ENCODE results near the gene SUCNR1. TPM values are rescaled to one million over a fixed set of nuclear protein-coding genes. Genes with fewer than 3 reads are reported as not detected.
"Not testable (repeated sequence)": the region's sequence is repeated elsewhere in the genome, so short reads cannot be mapped to it uniquely, and the experiment has no call there.

Gene SUCNR1
- total RNA-seq, 1 donor from 2014 or later, result 0.49 TPM

DNA sequence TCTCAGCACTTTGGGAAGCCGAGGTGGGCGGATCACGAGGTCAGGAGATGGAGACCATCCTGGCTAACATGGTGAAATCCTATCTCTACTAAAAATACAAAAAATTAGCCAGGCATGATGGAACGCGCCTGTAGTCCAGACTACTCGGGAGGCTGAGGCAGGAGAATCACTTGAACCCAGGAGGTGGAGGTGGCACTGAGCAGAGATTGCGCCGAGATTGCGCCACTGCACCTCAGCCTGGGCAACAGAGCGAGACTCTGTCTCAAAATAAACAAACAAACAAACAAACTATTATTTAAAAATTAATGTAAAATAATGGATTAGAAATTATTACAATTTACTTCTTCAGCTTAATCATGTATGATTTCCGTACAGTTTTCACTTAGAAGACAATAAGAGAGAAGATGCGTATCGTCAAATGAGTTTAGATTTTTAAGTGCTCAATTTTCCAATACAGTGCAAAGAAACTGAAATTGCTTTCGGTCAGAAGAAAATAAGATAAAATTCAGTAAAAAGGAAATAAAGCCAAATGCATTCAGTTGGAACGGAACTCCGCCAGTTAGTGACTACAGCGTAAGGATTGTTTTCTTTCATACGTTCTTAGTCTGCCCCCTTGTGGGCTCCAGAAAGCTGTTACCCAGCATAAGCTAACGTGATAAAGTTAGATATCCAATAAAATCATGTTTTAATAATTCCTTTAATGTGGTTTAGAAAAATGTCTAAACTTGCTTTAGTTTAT lies 34.7 kb upstream of the SUCNR1 start:
- H3K9me3 ChIP-seq, result no peaks in the 10 kb centered on the region
- peaks cover 13% of the 10 kb centered on the region for H3K4me1 ChIP-seq
- no peaks in the 10 kb centered on the region for H3K36me3 ChIP-seq
- TF ChIP-seq, protein P1, sequence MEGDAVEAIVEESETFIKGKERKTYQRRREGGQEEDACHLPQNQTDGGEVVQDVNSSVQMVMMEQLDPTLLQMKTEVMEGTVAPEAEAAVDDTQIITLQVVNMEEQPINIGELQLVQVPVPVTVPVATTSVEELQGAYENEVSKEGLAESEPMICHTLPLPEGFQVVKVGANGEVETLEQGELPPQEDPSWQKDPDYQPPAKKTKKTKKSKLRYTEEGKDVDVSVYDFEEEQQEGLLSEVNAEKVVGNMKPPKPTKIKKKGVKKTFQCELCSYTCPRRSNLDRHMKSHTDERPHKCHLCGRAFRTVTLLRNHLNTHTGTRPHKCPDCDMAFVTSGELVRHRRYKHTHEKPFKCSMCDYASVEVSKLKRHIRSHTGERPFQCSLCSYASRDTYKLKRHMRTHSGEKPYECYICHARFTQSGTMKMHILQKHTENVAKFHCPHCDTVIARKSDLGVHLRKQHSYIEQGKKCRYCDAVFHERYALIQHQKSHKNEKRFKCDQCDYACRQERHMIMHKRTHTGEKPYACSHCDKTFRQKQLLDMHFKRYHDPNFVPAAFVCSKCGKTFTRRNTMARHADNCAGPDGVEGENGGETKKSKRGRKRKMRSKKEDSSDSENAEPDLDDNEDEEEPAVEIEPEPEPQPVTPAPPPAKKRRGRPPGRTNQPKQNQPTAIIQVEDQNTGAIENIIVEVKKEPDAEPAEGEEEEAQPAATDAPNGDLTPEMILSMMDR (IDR thresholded peaks at IDR 0.05), result peak in 2 of 3 experiments; percentile 71 to 84
- TF ChIP-seq POLR2AphosphoS5 (IDR thresholded peaks at IDR 0.05; ENCODE audit: insufficient read depth in 1 of 2, low read depth in 1 of 2) (peak in 1 of 2 donors; percentile 47), POLR2A (IDR thresholded peaks at IDR 0.05) (no peak)
- H3K27me3 ChIP-seq, result no peaks in the 10 kb centered on the region
- H3K4me3 ChIP-seq, result peak overlapping the region in 1 of 2 donors; percentile 26
- intact Hi-C loops (cut with DNase I), result loop anchor here (5.0 kb wide), 1 partner anchor 401 kb away; no protein-coding TSS in a partner anchor
- no peak overlapping the region for H3K27ac ChIP-seq
- DNase-seq (ENCODE audit: extremely low spot score in 2 of 2), result no peak

DNA sequence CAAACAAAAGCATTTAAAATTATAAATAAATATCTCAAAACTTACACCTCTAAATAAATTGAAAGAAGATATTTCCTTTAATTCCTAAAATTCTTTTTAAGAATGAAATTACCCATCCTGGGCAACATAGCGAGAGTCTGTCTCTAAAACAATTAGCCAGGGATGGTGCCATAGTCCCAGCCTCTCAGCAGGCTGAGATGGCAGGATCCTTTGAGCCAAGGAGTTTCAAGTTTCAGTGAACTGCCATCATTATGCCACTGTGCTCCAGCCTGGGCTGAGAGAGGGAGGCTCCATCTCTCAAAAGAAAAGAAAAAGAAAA lies 34.2 kb upstream of the SUCNR1 start:
- TF ChIP-seq POLR2A (IDR thresholded peaks at IDR 0.05), result no peak
- TF ChIP-seq POLR2AphosphoS5 (IDR thresholded peaks at IDR 0.05; ENCODE audit: insufficient read depth in 1 of 2, low read depth in 1 of 2), result no peak
- TF ChIP-seq, protein P1 (IDR thresholded peaks at IDR 0.05), result no peak
- Histone ChIP-seq H3K9me3 (no peaks in the 10 kb centered on the region), H3K4me1 (peaks cover 13% of the 10 kb centered on the region), H3K27me3 (no peaks in the 10 kb centered on the region), H3K27ac (no peak overlapping the region), H3K36me3 (no peaks in the 10 kb centered on the region), H3K4me3 (no peak overlapping the region)
- intact Hi-C loops (cut with DNase I), result loop anchor here (5.0 kb wide), 1 partner anchor 402 kb away; no protein-coding TSS in a partner anchor
- DNase-seq (ENCODE audit: extremely low spot score in 2 of 2), result no peak

DNA sequence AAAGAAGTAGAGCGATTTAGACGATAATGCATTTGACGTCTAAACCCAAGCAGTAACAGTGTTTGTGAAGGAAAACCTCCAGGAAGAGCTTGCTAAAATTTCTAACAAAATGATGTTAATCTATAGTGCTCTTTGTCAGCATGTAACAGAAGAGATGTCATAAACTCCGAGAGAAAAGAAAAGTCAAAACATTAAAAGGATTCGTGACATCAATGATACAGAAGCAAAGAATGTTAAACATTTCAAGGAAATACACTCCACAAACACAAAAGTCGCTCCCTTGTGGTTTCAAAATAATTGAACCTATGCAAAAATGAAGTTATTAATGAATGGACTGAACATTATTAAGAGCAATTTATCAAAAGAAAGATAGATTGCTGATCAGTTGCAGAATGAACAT lies 31.6 kb upstream of the SUCNR1 start:
- DNase-seq (ENCODE audit: extremely low spot score in 2 of 2), result no peak
- Histone ChIP-seq H3K9me3 (no peaks in the 10 kb centered on the region), H3K27ac (no peak overlapping the region), H3K36me3 (no peaks in the 10 kb centered on the region), H3K4me3 (no peak overlapping the region), H3K4me1 (peaks cover 2% of the 10 kb centered on the region), H3K27me3 (no peaks in the 10 kb centered on the region)
- no peak for TF ChIP-seq POLR2A (IDR thresholded peaks at IDR 0.05)
- intact Hi-C loops (cut with DNase I), result no loop called here

DNA sequence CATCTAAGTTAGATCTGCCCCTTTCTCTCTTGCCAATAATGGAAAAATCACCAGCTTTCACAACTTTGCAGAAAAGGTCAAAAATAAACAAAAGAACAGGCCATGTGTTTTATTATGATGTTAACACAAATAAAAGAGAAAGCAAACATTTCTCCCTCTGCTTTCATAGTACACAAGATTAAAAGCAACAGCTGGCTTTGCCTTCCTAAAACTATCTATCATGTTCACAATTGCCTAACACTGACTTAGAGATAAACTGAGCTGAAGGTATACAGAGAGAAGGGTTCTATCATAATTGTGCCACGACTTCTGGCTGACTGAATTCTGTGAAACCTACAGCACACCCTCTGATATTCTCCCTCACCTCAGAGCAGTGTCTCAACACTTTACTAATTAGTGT lies 30.2 kb upstream of the SUCNR1 start:
- Histone ChIP-seq H3K9me3 (no peaks in the 10 kb centered on the region), H3K27me3 (no peaks in the 10 kb centered on the region), H3K27ac (no peak overlapping the region), H3K36me3 (no peaks in the 10 kb centered on the region), H3K4me3 (no peak overlapping the region), H3K4me1 (no peaks in the 10 kb centered on the region)
- no peak for TF ChIP-seq POLR2AphosphoS5 (IDR thresholded peaks at IDR 0.05; ENCODE audit: insufficient read depth in 1 of 2, low read depth in 1 of 2)
- no peak for TF ChIP-seq POLR2A (IDR thresholded peaks at IDR 0.05)
- TF ChIP-seq, protein P1 (IDR thresholded peaks at IDR 0.05), result no peak
- no peak for DNase-seq (ENCODE audit: extremely low spot score in 2 of 2)
- intact Hi-C loops (cut with DNase I), result no loop called here

DNA sequence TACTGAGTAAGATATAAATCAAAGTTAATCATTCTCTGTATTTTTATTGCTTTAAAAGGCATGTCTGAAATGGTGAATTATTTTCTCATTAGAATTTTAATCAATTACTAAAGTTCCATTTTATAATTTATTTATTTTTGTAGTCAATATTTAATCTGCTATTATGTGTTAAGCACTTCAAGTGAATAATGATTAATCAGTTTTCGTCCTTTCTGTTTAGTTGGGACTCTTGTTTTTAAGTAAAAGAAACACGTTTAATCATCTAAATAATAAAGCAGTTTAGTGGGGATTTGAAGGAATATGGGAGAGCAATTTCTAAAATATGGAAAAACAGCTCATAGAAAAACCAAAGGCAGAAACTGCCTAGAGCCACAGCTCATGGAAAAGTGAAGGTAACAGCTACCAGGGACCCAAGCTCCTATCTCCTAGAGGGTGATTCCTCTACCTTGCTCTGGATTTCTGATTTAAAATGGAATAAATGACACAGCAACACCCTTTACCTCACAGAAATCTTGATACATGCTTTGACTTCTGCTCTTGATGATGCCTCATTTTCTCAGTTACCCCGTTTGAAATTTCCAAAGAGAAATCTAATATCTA lies 28.0 kb upstream of the SUCNR1 start:
- H3K4me3 ChIP-seq, result no peak overlapping the region
- intact Hi-C loops (cut with DNase I), result no loop called here

DNA sequence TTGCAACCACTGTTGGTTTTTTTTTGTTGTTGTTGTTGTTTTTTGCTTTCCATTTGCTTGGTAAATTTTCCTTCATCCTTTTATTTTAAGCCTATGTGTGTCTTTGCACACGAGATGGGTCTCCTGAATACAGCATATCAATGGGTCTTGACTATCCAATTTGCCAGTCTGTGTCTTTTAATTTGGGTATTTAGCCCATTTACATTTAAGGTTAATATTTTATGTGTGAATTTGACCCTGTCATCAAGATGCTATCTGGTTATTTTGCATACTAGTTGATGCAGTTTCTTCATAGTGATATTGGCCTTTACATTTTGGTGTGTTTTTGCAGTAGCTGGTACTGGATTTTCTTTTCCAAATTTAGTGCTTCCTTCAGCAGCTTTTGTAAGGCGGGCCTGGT lies 23.4 kb upstream of the SUCNR1 start:
- H3K9me3 ChIP-seq; H3K27me3 ChIP-seq; H3K36me3 ChIP-seq; H3K4me1 ChIP-seq; DNase-seq (ENCODE audit: extremely low spot score in 2 of 2); H3K27ac ChIP-seq; H3K4me3 ChIP-seq; intact Hi-C loops (cut with DNase I): not testable (repeated sequence)

More for the DNA sequence above, 28.0 kb upstream of the SUCNR1 start:
- Histone ChIP-seq H3K36me3 (no peaks in the 10 kb centered on the region), H3K9me3 (no peaks in the 10 kb centered on the region), H3K27ac (no peak overlapping the region), H3K4me1 (no peaks in the 10 kb centered on the region), H3K27me3 (no peaks in the 10 kb centered on the region)
- DNase-seq (ENCODE audit: extremely low spot score in 2 of 2), result no peak
- no peak for TF ChIP-seq POLR2AphosphoS5 (IDR thresholded peaks at IDR 0.05; ENCODE audit: insufficient read depth in 1 of 2, low read depth in 1 of 2)
